Left lung (tissue), 10 donors: ENCODE data around the gene ARHGAP5. TPM values are rescaled to one million over a fixed set of nuclear protein-coding genes. Genes with fewer than 3 reads are reported as not detected.

Source experiments
- ATAC-seq: fragments of 200-7000 bp; cut with Tn5 transposase; one replicate; pipeline ENCODE4 v1.9.1; 2020; ENCODE audit warnings: moderate library complexity
- DNase-seq, 4 donors: peaks; one replicate each; pipeline ENCODE4 v3.0.0-alpha.2; 2013 to 2020
- H3K27ac ChIP-seq, 2 donors: fragments of 200-600 bp; sonication (generic) in 1 of 2; one replicate each; pipeline versions ENCODE4 v1.5.0 to v1.8.0; 2020 to 2021
- H3K27me3 ChIP-seq, 2 donors: fragments of 200-600 bp; sonication (generic) in 1 of 2; one replicate each; pipeline versions ENCODE4 v1.5.0 to v1.8.0; 2020 to 2021
- H3K36me3 ChIP-seq, 2 donors: fragments of 200-600 bp; sonication (generic) in 1 of 2; one replicate each; pipeline versions ENCODE4 v1.5.0 to v1.8.0; 2020 to 2021
- H3K4me1 ChIP-seq, 2 donors: fragments of 200-600 bp; one replicate each; pipeline ENCODE4 v1.8.0; 2021
- H3K4me3 ChIP-seq, 2 donors: fragments of 200-600 bp; sonication (generic) in 1 of 2; one replicate each; pipeline versions ENCODE4 v1.5.0 to v1.8.0; 2020 to 2021; ENCODE audit warnings: mild to moderate bottlenecking in 1 of 2
- H3K9me3 ChIP-seq, 2 donors: fragments of 200-600 bp; sonication (generic) in 1 of 2; one replicate each; pipeline versions ENCODE4 v1.5.0 to v1.8.0; 2020 to 2021
- CTCF ChIP-seq, 2 donors: fragments of 200-600 bp; sonication (generic) in 1 of 2; IDR thresholded peaks; one replicate each; pipeline versions ENCODE4 v1.5.0 to v1.8.0; 2021; ENCODE audit warnings: antibody characterized with exemption in 2 of 2
- intact Hi-C, 2 donors: fragments of 100-400 bp; cut with DNase I; formaldehyde crosslinking; loops; one replicate each; pipeline versions ENCODE4 v1.11.2 to v1.14.2; 2022
- polyA plus RNA-seq, 6 donors: library from polyadenylated mRNA; unstranded; fragments of 120-200 nt; gene quantifications; one replicate each; pipeline ENCODE4 v1.2.1, GENCODE V29; 2013; ENCODE audit not compliant: insufficient read length in 6 of 6
- total RNA-seq, 2 donors: library from RNA; stranded (reverse); fragmentation: NEBNext Ultra II Directional; extraction: Animal tissue kit (Norgen Biotek cat#: 25700); gene quantifications; one replicate each; pipeline ENCODE4 v1.2.1, GENCODE V29; 2021
- donor health status: DM: no; HTN: yes; CAD: no.
- donor health status: DM: no; HTN: no; CAD: no.

Gene ARHGAP5
- total and polyA plus RNA-seq, 8 donors: 74.4 to 103 (median 91.4) TPM

- ATAC-seq (no peak), DNase-seq (no peak)
- intact Hi-C loops: no loop called here
- no peak overlapping the region for H3K27ac ChIP-seq
- no peak overlapping the region for H3K4me3 ChIP-seq
- no peaks in the 10 kb centered on the region for H3K36me3 ChIP-seq
- no peak for TF ChIP-seq CTCF (IDR thresholded peaks at IDR 0.05)
- no peaks in the 10 kb centered on the region for H3K9me3 ChIP-seq
- peaks cover 6 to 19% of the 10 kb centered on the region in 2 donors for H3K4me1 ChIP-seq
- H3K27me3 ChIP-seq: peaks cover 0 to 13% of the 10 kb centered on the region in 2 donors
Measured at GRCh38 chr14:32197919-32198318, 120.8 kb downstream of the ARHGAP5 start.

GRCh38 chr14:32200368-32201192 is 123.5 kb downstream of the ARHGAP5 start:
- ATAC-seq (no peak), DNase-seq (no peak)
- Histone ChIP-seq H3K4me1 (peaks cover 9 to 31% of the 10 kb centered on the region in 2 donors), H3K27ac (peak overlapping the region in 1 of 2 donors; percentile 80), H3K36me3 (no peaks in the 10 kb centered on the region), H3K4me3 (peak overlapping the region; percentile 60 to 61), H3K9me3 (no peaks in the 10 kb centered on the region), H3K27me3 (peaks cover 0 to 23% of the 10 kb centered on the region in 2 donors)
- TF ChIP-seq CTCF (IDR thresholded peaks at IDR 0.05): no peak
- intact Hi-C loops: no loop called here

GRCh38 chr14:32201193-32201815 is 124.2 kb downstream of the ARHGAP5 start:
- intact Hi-C loops: no loop called here
- H3K4me3 ChIP-seq: peak overlapping the region; percentile 60 to 61
- H3K27me3 ChIP-seq: peaks cover 0 to 23% of the 10 kb centered on the region in 2 donors
- peak; percentile 87 to 94 (median 92) for DNase-seq
- ATAC-seq: peak; percentile 83
- peaks cover 9 to 31% of the 10 kb centered on the region in 2 donors for H3K4me1 ChIP-seq
- H3K9me3 ChIP-seq: no peaks in the 10 kb centered on the region
- no peaks in the 10 kb centered on the region for H3K36me3 ChIP-seq
- H3K27ac ChIP-seq: peak overlapping the region; percentile 80 to 88
- no peak for TF ChIP-seq CTCF (IDR thresholded peaks at IDR 0.05)

GRCh38 chr14:32201816-32202490 is 124.8 kb downstream of the ARHGAP5 start, which contains the start of gene RNU6-7:
TSS of gene RNU6-7 (plus strand) at chr14:32202045.
- no peak for TF ChIP-seq CTCF (IDR thresholded peaks at IDR 0.05)
- DNase-seq (peak in 2 of 4 donors; percentile 69 to 86), ATAC-seq (peak; percentile 1)
- Histone ChIP-seq H3K36me3 (no peaks in the 10 kb centered on the region), H3K27me3 (peaks cover 0 to 23% of the 10 kb centered on the region in 2 donors), H3K4me3 (peak within 1 kb of the TSS; percentile 60 to 61), H3K9me3 (no peaks in the 10 kb centered on the region), H3K27ac (peak within 1 kb of the TSS; percentile 80 to 88), H3K4me1 (peaks cover 9 to 31% of the 10 kb centered on the region in 2 donors)
- intact Hi-C loops: no loop called here
